Bronchial epithelial cell (primary cell): ENCODE results near the gene LAMA2. TPM values are rescaled to one million over a fixed set of nuclear protein-coding genes. Genes with fewer than 3 reads are reported as not detected.

Experiments
- DNase-seq: peaks from one replicate; pipeline ENCODE4 v3.0.0-alpha.2; 2010; ENCODE audit warnings: low read depth
- FAIRE-seq: peaks from 2 replicates; lab custom pipeline; 2011; peaks lifted over from hg19 to GRCh38; lab: Jason Lieb, UNC
- H3K27me3 ChIP-seq: 2 replicates; pipeline ENCODE4 v1.5.1; 2011; ENCODE audit warnings: low read length; ENCODE audit not compliant: control insufficient read depth, insufficient read depth
- H3K36me3 ChIP-seq: 2 replicates; pipeline ENCODE4 v1.5.1; 2011; ENCODE audit warnings: low read length; ENCODE audit not compliant: control insufficient read depth, insufficient read depth
- H3K4me3 ChIP-seq: 2 replicates; pipeline ENCODE4 v1.5.1; 2011; ENCODE audit warnings: mild to moderate bottlenecking, low read depth, low read length, control low read depth
- CTCF ChIP-seq: IDR thresholded peaks from 2 replicates; pipeline ENCODE4 v1.5.1; 2011; ENCODE audit warnings: mild to moderate bottlenecking, moderate library complexity, low read length, control low read depth, inconsistent platforms; ENCODE audit not compliant: insufficient read depth, severe bottlenecking
- total RNA-seq: library from RNA; depleted of rRNA; stranded (reverse); fragments of >200 nt; gene quantifications from 2 replicates; pipeline ENCODE4 v1.2.1, GENCODE V29; 2014

Gene LAMA2
- total RNA-seq, 1 donor from 2014 or later = 2.6 TPM

- no peak overlapping the region for H3K4me3 ChIP-seq
- FAIRE-seq = no peak
- no peak for DNase-seq
- TF ChIP-seq CTCF = no peak
- no peaks in the 10 kb centered on the region for H3K36me3 ChIP-seq
- H3K27me3 ChIP-seq = no peaks in the 10 kb centered on the region
Measured at GRCh38 chr6:129194306-129194941, 311.5 kb downstream of the LAMA2 start.

GRCh38 chr6:129195161-129195560 lies 312.2 kb downstream of the LAMA2 start:
- no peak for TF ChIP-seq CTCF

GRCh38 chr6:129195643-129196042 lies 312.7 kb downstream of the LAMA2 start:
- DNase-seq = no peak
- TF ChIP-seq CTCF = no peak
- Histone ChIP-seq H3K27me3 (no peaks in the 10 kb centered on the region), H3K36me3 (no peaks in the 10 kb centered on the region), H3K4me3 (no peak overlapping the region)
- no peak for FAIRE-seq

More at GRCh38 chr6:129195161-129195560, 312.2 kb downstream of the LAMA2 start:
- Histone ChIP-seq H3K4me3 (no peak overlapping the region), H3K27me3 (no peaks in the 10 kb centered on the region), H3K36me3 (no peaks in the 10 kb centered on the region)
- FAIRE-seq (no peak), DNase-seq (no peak)

- TF ChIP-seq CTCF = no peak
- FAIRE-seq = no peak
Measured at GRCh38 chr6:129197154-129197553, 314.2 kb downstream of the LAMA2 start.

GRCh38 chr6:129200151-129200550 lies 317.2 kb downstream of the LAMA2 start:
- Histone ChIP-seq H3K36me3 (no peaks in the 10 kb centered on the region), H3K27me3 (no peaks in the 10 kb centered on the region), H3K4me3 (no peak overlapping the region)
- FAIRE-seq (no peak), DNase-seq (no peak)
- no peak for TF ChIP-seq CTCF

More at GRCh38 chr6:129197154-129197553, 314.2 kb downstream of the LAMA2 start:
- Histone ChIP-seq H3K4me3 (no peak overlapping the region), H3K36me3 (no peaks in the 10 kb centered on the region), H3K27me3 (no peaks in the 10 kb centered on the region)
- DNase-seq = no peak

- Histone ChIP-seq H3K4me3 (no peak overlapping the region), H3K36me3 (no peaks in the 10 kb centered on the region), H3K27me3 (no peaks in the 10 kb centered on the region)
- DNase-seq (no peak), FAIRE-seq (no peak)
- TF ChIP-seq CTCF = no peak
Measured at GRCh38 chr6:129203190-129203900, 320.4 kb downstream of the LAMA2 start.
